Measurements from ENCODE around the gene ARMH3.

Gene ARMH3

DNA sequence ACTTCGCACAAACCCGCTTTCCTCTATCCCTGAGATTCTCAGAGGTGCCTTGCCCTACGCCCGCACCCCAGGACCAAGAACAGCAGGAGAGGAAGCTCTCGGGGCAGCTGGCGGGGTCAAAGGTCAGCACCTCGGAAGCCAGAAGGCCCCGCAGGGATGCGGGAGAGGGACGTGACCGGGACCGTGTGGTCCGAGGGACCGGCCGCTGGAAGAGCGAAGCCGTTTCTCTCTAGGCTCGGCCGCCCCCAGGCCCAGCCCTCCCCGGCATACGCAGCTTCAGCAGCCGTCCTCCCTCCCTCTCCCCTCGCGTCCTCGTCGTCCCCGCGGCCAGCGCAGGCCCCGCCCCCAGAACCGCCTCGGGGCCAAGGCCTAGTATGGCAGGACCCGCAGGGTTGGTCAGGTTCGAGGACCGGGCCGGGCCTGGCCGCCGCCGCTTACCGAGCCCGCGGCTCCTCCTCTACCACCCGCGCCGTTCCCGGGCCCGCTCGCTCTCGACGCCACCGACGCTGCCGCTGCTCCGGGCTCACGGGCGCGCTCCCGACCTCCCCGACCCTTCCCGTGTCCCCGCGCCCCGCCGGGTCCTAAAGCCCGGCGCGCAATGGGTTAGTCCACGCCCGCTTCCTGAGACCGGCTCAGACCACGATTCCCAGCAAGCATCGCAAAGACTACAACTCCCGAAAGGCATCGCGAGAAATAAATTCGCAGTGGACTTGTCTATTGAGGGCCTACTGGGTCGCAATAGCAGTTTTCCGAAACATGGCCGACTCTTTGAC, at the start of gene ARMH3:
Gene ARMH3, minus strand, starts transcription at position 527 of the 773 bp plus-strand sequence. CDS start 16,059 bp downstream, outside the sequence.
- peak within 1 kb of the TSS; percentile 86 for H3K4me3 ChIP-seq (ENCODE audit: control insufficient read depth, low read depth, low read length)
- DNase-seq (ENCODE audit: low read depth) = peak; percentile 98

DNA sequence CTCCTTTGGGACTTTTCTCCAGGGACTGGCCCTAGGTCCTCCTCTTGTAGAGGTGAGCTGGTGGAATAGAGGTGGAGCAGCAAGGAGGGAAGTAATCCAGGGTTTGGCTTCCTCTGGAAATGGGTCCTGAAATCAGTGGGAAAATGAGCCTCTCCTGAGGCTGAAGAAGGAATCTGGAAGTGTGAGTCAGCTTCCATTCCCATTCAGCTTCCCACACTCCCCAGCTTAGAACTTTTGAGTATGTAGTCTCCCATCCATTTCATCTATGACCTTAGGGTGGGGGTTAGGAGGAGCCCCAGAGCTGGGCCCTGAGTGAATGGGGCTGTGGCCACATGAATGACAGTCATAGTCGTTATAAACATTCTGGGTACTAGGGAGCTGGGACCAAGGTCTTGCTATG, 46.4 kb upstream of the ARMH3 start:
- H3K4me3 ChIP-seq (ENCODE audit: control insufficient read depth, low read depth, low read length) = no peak overlapping the region
- peak; percentile 21 for DNase-seq (ENCODE audit: low read depth)
- TF ChIP-seq, protein P1, sequence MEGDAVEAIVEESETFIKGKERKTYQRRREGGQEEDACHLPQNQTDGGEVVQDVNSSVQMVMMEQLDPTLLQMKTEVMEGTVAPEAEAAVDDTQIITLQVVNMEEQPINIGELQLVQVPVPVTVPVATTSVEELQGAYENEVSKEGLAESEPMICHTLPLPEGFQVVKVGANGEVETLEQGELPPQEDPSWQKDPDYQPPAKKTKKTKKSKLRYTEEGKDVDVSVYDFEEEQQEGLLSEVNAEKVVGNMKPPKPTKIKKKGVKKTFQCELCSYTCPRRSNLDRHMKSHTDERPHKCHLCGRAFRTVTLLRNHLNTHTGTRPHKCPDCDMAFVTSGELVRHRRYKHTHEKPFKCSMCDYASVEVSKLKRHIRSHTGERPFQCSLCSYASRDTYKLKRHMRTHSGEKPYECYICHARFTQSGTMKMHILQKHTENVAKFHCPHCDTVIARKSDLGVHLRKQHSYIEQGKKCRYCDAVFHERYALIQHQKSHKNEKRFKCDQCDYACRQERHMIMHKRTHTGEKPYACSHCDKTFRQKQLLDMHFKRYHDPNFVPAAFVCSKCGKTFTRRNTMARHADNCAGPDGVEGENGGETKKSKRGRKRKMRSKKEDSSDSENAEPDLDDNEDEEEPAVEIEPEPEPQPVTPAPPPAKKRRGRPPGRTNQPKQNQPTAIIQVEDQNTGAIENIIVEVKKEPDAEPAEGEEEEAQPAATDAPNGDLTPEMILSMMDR (conservative IDR thresholded peaks at IDR 0.05; ENCODE audit: control insufficient read depth, insufficient read depth, low read depth, low read length) = no peak

More for the DNA sequence above, at the start of gene ARMH3:
- TF ChIP-seq, protein P1 (conservative IDR thresholded peaks at IDR 0.05; ENCODE audit: control insufficient read depth, insufficient read depth, low read depth, low read length) = no peak

DNA sequence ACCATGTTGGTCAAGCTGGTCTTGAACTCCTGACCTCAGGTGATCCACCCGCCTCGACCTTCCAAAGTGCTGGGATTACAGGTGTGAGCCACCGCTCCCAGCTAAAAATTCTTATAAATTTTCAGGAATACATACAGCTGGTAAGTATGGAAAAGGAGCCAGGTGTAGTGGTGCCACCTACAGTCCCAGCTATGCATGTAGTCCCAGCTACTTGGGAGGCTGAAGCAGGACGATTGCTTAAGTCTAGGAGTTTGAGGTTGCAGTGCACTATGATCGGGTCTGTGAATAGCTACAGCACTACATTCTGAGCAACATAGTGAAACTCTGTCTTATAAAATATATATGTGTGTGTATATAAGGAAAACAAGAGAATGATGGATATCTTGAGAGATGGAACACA, 45.2 kb upstream of the ARMH3 start:
- no peak overlapping the region for H3K4me3 ChIP-seq (ENCODE audit: control insufficient read depth, low read depth, low read length)
- TF ChIP-seq, protein P1 (conservative IDR thresholded peaks at IDR 0.05; ENCODE audit: control insufficient read depth, insufficient read depth, low read depth, low read length) = no peak
- DNase-seq (ENCODE audit: low read depth) = no peak

DNA sequence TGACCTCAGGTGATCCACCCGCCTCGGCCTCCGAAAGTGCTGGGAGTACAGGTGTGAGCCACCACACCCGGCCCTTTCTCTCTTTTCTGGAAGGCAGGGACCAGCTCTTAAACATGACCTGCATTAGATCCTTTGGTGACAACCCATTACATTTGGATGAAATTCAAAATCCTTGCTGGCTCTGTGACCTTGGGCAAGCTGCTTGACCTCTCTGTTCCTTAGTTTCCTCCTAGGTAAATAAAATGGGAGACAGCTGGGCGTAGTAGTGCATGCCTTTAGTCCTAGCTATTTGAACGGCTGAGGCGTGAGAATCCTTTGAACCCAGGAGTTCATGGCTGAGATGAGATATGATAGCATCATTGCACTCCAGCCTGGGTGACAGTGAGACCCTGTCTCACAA, 40.5 kb upstream of the ARMH3 start:
- TF ChIP-seq, protein P1 (conservative IDR thresholded peaks at IDR 0.05; ENCODE audit: control insufficient read depth, insufficient read depth, low read depth, low read length) = no peak
- no peak for DNase-seq (ENCODE audit: low read depth)
- no peak overlapping the region for H3K4me3 ChIP-seq (ENCODE audit: control insufficient read depth, low read depth, low read length)

GRCh38 chr10:102090772-102091171, 34.8 kb upstream of the ARMH3 start:
- peak; percentile 14 for DNase-seq (ENCODE audit: low read depth)
- no peak overlapping the region for H3K4me3 ChIP-seq (ENCODE audit: control insufficient read depth, low read depth, low read length)
- TF ChIP-seq, protein P1 (conservative IDR thresholded peaks at IDR 0.05; ENCODE audit: control insufficient read depth, insufficient read depth, low read depth, low read length) = no peak

DNA sequence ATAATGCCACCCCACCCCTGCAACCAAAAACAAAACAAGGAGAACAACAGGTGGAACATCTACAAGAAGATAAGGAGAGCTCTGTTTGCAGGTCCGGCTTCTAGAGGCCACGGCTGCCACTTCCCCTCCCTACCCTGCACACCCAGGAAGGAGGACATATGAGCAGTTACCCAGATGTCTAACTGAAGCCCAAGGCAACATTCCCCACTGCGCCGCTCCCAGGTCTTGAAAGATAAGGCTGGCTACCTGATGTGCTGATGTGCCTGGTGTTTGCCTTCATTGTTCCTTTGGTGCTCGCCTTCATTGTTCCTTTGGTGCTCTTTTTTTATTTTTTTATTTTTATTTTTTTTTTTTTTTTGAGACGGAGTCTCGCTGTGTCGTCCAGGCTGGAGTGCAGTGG, 30.2 kb upstream of the ARMH3 start:
- H3K4me3 ChIP-seq (ENCODE audit: control insufficient read depth, low read depth, low read length) = no peak overlapping the region
- DNase-seq (ENCODE audit: low read depth) = no peak
- TF ChIP-seq, protein P1 (conservative IDR thresholded peaks at IDR 0.05; ENCODE audit: control insufficient read depth, insufficient read depth, low read depth, low read length) = no peak

All from fibroblast of mammary gland (primary cell).